OCI-LY3 (cell line): Measurements from ENCODE around the gene HRH1.

Source experiments
- EZH2phosphoT487 ChIP-seq: fragments of 200-600 bp; shearing (Covaris generic); IDR thresholded peaks from 2 replicates; pipeline ENCODE4 v1.6.1; 2018; ENCODE audit warnings: antibody characterized with exemption, mixed run types, low read depth
- TF ChIP-seq, protein P1 (sequence below): fragments of 200-600, 300-600 bp; sonication (generic); IDR thresholded peaks from 2 replicates; pipeline ENCODE4 v1.5.1; 2014; ENCODE audit warnings: antibody characterized with exemption, low read length, low read depth

DNA sequence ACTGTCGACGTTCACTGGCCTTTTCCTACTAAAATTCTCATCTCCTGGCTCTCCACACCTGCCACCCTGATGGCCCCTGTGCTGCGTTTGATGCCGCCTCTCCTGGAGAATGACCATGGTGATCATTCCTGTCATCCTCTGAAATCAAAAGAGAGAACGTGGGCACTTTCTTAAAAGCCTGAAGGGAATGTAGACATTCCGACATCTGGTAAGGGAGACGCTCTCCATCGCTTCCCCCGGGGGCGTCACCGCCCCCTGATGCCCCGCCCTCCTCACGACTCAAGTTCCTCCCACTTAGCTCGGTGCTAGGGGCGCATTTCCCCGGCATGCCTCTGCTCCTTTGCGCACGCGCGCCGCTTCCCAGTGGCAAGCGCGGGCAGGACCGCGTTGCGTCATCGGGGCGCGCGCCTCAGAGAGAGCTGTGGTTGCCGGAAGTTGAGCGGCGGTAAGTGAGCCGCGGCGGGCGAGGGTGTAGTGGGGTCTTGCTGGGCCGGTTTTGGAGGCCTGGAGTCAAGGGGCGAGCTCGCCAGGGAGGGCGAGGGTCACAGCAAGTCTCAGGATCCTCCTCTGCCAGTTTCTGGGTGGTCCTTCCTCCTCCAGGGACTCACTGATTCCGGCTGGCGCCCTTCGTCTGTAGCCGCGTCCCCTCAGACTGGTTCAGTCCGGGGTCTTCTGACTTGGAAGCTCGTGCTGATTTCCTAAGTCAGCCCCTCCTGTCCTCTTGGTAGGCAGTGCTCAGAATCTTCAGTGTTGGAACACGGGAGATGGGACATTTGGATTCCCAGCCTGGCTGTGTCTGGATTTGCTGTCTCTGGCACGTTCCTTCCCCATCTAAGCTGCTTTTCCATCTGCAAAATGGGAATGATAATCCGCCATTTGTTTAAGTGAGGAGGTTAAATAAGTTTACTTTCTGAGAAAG, 118.0 kb downstream of the HRH1 start, which contains the start of gene ATG7:
- TF ChIP-seq, protein P1, sequence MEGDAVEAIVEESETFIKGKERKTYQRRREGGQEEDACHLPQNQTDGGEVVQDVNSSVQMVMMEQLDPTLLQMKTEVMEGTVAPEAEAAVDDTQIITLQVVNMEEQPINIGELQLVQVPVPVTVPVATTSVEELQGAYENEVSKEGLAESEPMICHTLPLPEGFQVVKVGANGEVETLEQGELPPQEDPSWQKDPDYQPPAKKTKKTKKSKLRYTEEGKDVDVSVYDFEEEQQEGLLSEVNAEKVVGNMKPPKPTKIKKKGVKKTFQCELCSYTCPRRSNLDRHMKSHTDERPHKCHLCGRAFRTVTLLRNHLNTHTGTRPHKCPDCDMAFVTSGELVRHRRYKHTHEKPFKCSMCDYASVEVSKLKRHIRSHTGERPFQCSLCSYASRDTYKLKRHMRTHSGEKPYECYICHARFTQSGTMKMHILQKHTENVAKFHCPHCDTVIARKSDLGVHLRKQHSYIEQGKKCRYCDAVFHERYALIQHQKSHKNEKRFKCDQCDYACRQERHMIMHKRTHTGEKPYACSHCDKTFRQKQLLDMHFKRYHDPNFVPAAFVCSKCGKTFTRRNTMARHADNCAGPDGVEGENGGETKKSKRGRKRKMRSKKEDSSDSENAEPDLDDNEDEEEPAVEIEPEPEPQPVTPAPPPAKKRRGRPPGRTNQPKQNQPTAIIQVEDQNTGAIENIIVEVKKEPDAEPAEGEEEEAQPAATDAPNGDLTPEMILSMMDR, result no peak
- TF ChIP-seq EZH2phosphoT487, result no peak
